Measurements from ENCODE around the gene EED.

The EED gene

DNA sequence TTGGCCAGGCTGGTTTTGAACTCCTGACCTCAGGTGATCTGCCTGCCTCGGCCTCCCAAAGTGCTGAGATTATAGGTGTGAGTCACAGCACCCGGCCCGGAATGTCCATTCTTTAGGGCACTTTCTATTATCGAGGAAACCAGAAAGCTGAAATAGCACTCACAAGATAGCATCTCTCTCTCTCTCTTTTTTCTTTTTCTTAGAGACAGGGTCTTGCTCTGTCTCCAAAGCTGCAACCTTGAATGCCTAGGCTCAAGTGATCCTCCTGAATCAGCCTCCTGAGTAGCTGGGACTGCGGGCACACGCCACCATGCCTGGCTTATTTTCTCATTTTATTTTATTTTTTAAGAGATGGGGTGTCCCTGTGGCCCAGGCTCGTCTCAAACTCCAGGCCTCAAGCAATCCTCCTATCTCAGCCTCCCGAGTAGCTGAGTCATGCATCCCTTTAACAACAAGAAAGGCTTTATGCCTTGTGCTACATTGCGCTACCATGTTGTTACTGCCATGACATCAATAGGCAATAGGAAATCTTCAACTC, 7.2 kb upstream of the EED start:
- no peak overlapping the region for H3K4me3 ChIP-seq (ENCODE audit: control insufficient read depth, low read depth, low read length)
- no peak for DNase-seq (ENCODE audit: low read depth)
- TF ChIP-seq, protein P1, sequence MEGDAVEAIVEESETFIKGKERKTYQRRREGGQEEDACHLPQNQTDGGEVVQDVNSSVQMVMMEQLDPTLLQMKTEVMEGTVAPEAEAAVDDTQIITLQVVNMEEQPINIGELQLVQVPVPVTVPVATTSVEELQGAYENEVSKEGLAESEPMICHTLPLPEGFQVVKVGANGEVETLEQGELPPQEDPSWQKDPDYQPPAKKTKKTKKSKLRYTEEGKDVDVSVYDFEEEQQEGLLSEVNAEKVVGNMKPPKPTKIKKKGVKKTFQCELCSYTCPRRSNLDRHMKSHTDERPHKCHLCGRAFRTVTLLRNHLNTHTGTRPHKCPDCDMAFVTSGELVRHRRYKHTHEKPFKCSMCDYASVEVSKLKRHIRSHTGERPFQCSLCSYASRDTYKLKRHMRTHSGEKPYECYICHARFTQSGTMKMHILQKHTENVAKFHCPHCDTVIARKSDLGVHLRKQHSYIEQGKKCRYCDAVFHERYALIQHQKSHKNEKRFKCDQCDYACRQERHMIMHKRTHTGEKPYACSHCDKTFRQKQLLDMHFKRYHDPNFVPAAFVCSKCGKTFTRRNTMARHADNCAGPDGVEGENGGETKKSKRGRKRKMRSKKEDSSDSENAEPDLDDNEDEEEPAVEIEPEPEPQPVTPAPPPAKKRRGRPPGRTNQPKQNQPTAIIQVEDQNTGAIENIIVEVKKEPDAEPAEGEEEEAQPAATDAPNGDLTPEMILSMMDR (IDR thresholded peaks at IDR 0.05; ENCODE audit: control insufficient read depth, insufficient read depth, low read depth, low read length, missing control alignments): no peak

DNA sequence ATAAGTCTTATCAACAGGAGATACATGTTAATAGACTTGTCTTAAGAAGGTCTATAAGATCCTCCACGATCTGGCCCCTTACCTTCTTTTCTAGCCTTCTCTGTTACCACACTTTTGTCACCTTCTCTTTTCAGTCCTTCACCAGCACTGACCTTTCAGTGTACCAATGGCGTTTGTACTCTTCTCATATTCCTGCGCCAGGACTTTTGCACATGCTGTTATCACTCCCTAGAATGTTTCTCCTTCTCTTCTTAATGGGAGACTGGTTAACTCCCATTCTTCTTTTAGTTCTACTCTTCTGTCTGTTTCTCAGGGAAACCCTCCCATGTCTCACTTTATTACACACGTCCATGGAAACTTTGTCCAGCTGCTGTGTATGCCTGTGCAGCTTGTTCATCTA, 4.4 kb upstream of the EED start:
- TF ChIP-seq, protein P1 (IDR thresholded peaks at IDR 0.05; ENCODE audit: control insufficient read depth, insufficient read depth, low read depth, low read length, missing control alignments): no peak
- no peak for DNase-seq (ENCODE audit: low read depth)
- no peak overlapping the region for H3K4me3 ChIP-seq (ENCODE audit: control insufficient read depth, low read depth, low read length)

DNA sequence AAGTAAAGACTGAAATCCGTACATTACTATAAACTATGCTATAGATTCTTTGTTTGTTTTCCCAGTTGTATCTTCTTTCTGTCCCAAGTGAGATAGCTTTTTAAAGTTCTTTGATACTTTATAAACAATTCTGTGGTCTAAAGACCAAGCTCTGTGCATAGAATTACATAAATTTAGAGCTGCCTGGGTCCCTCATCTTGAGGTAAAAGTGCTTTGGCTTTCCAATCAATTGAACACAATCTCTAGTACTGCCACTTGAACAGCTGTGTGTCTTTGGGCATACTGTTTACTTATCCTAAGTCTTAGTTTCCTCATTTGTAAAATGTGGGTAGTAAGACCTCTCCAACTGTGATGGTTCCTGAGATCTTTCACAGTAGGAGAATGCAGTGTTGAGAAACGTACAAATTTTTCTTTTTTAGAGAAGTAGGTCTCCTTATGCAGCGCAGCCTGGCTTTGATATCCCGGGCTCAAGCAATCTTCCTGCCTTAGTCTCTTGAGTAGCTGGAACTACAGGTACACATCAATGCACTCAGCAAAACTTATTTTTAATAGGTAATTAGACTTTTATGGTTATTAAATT, 2.5 kb upstream of the EED start:
- TF ChIP-seq, protein P1 (IDR thresholded peaks at IDR 0.05; ENCODE audit: control insufficient read depth, insufficient read depth, low read depth, low read length, missing control alignments): no peak
- no peak overlapping the region for H3K4me3 ChIP-seq (ENCODE audit: control insufficient read depth, low read depth, low read length)
- no peak for DNase-seq (ENCODE audit: low read depth)

DNA sequence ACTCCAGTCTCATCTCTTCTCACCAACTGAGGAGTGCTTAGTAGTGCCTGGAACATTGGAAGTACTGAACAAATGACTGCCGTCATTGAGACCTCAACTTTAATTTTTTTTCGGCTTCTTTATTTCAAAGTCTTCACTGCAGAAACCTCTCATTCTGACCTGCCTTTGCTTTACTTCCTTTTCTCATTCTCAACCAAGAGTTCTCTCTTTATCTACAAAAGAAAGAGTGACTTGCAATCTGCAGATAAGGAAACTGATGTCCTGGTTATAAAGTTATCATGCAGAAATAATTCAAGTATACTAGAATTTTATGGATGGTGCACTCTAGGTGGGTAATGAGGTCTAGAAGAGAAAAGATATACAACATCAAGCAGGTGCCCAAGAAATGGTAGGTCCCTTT, 1.2 kb upstream of the EED start:
- no peak overlapping the region for H3K4me3 ChIP-seq (ENCODE audit: control insufficient read depth, low read depth, low read length)
- no peak for DNase-seq (ENCODE audit: low read depth)
- TF ChIP-seq, protein P1 (IDR thresholded peaks at IDR 0.05; ENCODE audit: control insufficient read depth, insufficient read depth, low read depth, low read length, missing control alignments): no peak

DNA sequence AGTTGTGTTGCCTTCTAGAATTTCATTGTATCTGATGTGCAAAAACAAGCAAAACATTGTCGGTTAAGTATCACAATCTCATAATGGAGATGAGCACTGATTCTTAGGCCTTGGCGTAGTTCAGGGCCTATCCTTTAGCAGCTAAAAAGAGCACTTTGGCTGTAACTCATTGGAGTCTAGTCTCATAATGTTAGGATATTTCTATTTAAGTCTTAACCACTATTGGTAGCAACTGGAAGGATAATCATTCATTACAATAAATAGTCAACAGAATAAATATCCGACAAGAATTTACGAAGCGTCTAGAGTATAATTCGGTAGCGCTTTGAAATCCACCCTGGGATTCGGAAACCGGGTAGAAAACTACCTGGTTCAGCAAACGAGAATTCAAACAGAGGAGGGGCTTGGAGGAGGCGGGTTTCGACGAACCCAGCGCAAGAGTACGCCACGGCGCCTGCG, 461 bp upstream of the EED start:
- peak overlapping the region; percentile 98 for H3K4me3 ChIP-seq (ENCODE audit: control insufficient read depth, low read depth, low read length)
- TF ChIP-seq, protein P1 (IDR thresholded peaks at IDR 0.05; ENCODE audit: control insufficient read depth, insufficient read depth, low read depth, low read length, missing control alignments): no peak
- peak; percentile 54 for DNase-seq (ENCODE audit: low read depth)

DNA sequence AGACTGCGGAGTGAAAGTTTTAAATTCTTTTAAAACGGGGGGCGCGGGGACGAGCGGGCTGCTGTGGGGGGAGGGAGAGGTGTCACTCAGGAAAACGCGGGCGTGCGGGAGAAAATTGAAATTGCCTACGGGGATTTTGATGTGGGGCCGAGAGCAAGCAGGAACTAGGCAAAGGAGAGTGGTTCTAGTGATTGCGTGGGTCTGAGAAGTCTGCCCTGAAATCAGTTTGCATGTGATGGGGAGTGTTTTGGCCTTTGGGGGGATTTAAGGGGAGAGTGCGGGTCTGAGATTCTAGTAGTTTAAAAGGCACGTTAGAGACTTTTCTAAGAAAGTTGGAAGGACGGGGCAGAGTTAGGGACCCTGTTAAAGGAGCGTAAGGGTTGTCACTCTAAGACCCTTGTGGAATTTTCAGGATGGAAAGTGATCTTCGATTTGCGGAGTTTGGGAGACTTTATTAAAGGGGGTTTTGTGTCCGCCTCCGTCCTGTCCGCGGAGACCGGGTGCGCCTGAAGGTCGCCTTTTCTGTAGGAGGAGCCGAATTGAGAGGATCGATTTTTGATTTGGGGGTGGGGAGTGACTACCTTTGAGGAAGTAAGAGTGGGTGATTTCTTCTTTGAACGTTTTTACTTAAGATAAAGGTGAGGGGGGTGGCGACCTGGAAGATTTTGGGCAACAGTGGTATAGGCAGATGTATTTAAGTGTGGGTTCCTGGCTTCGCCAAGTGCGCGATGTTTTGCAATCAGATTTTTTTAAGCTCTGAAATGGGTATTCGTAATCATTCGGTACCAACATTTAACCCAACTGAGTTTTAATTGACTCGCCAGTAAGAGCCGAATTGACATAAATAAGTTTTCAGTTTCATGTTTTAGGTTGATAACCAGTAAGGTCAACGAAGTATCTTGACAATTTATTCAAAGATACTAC, 1.1 kb downstream of the EED start:
- TF ChIP-seq, protein P1 (IDR thresholded peaks at IDR 0.05; ENCODE audit: control insufficient read depth, insufficient read depth, low read depth, low read length, missing control alignments): no peak
- no peak for DNase-seq (ENCODE audit: low read depth)
- peak overlapping the region; percentile 98 for H3K4me3 ChIP-seq (ENCODE audit: control insufficient read depth, low read depth, low read length)

Data from AG09309 (cell line).